NB4 (cell line): ENCODE data around the gene CAMTA1.

Experiments
- CTCF ChIP-seq: IDR thresholded peaks from one replicate; pipeline ENCODE4 v1.5.1; 2012; ENCODE audit warnings: low read depth, low read length
- MAX ChIP-seq: IDR thresholded peaks from 2 replicates; pipeline ENCODE4 v1.6.1; 2011; ENCODE audit warnings: low read depth, low read length
- MYC ChIP-seq: IDR thresholded peaks from 2 replicates; pipeline ENCODE4 v1.6.1; 2011; ENCODE audit warnings: low read depth, low read length
- POLR2A ChIP-seq: IDR thresholded peaks from 2 replicates; pipeline ENCODE4 v1.6.1; 2011; ENCODE audit warnings: mild to moderate bottlenecking; ENCODE audit not compliant: insufficient read length; ENCODE audit errors: extremely low read depth

- TF ChIP-seq CTCF, result no peak
- no peak for TF ChIP-seq MYC
- no peak for TF ChIP-seq POLR2A
- TF ChIP-seq MAX, result no peak
Observed at GRCh38 chr1:7620196-7620595, 834.9 kb downstream of the CAMTA1 start.
